Occipital lobe (tissue), 2 donors: ENCODE measurements around the gene TOR4A. TPM values are rescaled to one million over a fixed set of nuclear protein-coding genes. Genes with fewer than 3 reads are reported as not detected.
A peak's percentile ranks its signal among the peaks of the same experiment; 100 is the strongest.
"Not testable (repeated sequence)": the region's sequence is repeated elsewhere in the genome, so short reads cannot be mapped to it uniquely, and the experiment has no call there.

Source experiments
- DNase-seq: peaks from one replicate; lab custom pipeline; 2025; lab: John Stamatoyannopoulos, UW
- total RNA-seq: library from RNA; depleted of rRNA; stranded (reverse); fragments of >200 nt; gene quantifications from one replicate; pipeline ENCODE4 v1.2.3, GENCODE V29; 2014

The TOR4A gene
- total RNA-seq, 1 donor from 2014 or later = 0.31 TPM

- no peak for DNase-seq
These were observed 25.8 kb upstream of the TOR4A start for GRCh38 chr9:137251490-137252268.

GRCh38 chr9:137252555-137253506 is 24.7 kb upstream of the TOR4A start:
- DNase-seq = no peak

GRCh38 chr9:137253717-137254623 is 23.6 kb upstream of the TOR4A start:
- no peak for DNase-seq

DNA sequence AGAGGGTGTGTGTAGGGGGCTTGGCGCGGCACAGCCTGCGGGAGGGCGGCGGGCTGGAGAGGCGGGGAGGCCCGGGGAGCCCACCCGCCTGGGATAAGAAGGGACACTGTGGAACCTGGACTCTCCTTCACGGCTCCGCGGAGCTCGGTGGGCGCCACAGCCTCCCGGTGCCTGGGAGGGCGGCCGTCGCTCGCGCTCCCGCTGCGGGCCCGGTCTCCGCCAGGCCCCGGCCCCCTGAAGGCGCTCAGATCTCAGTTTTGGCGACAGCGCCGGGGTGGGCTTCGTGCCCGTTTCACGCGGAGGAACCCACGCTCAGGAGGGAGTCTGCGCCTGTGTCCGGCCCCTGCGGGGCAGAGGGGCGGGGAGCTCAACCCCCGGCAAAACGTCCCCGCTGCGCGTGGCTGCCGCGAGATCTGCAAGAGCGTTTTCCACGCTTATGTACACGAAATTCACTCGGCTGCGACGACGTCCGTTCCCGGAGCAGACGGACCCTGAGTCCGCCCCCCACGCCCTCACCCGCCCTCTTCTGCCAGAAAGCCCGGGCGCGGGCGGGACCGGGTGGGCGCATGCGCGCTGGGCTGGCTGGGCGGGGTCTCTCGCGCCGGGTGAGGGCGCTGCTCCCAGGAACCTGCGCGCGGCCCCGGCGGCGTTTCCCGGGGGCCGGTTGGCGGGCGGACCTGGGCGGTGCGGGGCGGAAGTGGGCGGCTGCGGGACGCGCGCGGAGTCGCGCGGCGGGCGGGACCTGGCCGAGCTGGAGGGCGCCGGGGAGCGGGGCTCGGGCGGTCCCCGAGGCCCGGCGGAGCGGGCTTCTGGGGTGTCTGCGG is 22.7 kb upstream of the TOR4A start, which contains the start of gene NELFB:
Gene NELFB (plus strand): TSS at position 704 of the 824 bp plus-strand sequence.
- DNase-seq = peak; percentile 90

DNA sequence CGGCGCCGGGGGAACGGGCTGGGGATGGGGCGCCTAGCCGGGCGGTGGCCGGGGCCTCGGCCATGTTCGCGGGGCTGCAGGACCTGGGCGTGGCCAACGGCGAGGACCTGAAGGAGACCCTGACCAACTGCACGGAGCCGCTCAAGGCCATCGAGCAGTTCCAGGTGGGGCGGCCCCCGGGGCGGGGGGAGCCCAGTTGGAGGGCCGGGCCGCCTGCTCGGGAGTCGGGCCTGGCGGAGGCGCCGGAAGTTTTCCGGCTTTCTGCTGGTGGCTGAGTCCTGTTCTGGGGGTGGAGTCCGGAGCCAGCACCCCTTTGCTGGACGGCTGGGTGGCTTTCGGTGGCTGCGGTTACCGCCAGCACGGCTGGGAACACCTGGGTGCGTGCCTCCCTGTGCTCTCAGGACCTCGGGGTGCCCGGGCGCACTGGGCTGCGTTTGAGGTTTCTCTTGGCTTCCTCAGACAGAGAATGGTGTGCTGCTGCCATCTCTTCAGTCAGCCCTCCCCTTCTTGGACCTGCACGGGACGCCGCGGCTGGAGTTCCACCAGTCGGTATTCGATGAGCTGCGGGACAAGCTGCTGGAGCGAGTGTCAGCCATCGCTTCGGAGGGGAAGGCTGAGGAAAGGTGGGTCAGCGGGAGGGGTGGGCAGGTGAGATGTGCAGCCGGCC is 21.9 kb upstream of the TOR4A start:
- DNase-seq = no peak

DNA sequence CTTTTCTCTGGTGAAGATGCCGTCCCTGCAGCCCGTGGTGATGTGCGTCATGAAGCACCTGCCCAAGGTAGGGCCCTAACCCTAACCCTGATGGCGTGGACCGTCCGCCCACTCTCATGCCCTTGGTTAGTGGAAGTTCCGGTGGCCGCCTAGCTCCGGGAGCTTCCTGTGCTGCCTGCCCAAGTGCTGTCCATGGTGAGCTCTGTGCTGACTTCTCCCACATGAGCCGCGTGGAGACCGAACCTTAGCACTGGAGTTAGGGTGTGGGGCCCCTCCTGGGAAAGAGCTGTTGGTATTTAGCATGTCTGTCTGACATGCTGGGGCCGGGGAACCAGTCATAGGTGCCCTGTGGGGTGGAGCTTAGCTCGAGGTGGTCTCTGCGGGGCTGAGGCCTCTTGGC is 21.2 kb upstream of the TOR4A start:
- no peak for DNase-seq

- DNase-seq = no peak
These were observed 20.7 kb upstream of the TOR4A start for GRCh38 chr9:137256856-137257255.

DNA sequence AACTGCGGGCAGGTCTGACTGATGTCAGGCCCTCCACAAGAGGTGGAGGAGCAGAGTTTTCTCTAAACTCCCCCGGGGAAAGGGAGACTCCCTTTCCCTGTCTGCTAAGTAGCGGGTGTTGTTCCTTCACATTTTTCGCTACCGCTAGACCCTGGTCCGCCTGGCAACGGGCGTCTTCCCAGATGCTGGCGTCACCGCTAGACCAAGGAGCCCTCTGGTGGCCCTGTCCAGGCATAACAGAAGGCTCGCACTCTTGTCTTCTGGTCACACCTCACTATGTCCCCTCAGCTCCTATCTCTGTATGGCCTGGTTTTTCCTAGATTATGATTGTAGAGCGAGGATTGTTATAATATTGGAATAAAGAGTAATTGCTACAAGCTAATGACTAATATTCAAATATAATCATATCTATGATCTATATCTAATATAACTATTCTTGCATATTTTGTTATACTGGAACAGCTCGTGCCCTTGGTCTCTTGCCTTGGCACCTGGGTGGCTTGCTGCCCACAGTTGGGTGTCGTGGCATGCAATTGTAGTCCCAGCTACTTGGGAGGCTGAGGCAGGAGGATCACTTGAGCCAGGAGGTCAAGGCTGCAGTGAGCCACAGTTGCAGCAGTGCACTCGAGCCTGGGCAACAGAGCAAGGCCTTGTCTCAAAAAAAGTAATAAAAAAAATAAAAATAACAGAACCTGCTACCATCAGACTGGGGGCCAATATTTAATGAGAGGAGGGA is 15.2 kb upstream of the TOR4A start:
- DNase-seq = not testable (repeated sequence)

DNA sequence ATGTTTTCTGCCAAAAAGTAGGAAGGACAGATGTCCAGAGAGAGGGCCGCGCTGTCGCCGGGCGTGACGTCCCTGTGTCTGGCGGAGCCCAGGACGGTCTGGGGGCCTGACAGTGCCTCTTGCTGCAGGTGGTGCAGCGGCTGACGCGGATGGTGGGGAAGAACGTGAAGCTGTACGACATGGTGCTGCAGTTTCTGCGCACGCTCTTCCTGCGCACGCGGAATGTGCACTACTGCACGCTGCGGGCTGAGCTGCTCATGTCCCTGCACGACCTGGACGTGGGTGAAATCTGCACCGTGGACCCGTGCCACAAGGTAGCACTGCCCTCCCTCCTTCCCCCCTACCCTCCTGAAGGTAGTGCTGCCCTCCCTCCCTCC is 14.6 kb upstream of the TOR4A start:
- no peak for DNase-seq

DNA sequence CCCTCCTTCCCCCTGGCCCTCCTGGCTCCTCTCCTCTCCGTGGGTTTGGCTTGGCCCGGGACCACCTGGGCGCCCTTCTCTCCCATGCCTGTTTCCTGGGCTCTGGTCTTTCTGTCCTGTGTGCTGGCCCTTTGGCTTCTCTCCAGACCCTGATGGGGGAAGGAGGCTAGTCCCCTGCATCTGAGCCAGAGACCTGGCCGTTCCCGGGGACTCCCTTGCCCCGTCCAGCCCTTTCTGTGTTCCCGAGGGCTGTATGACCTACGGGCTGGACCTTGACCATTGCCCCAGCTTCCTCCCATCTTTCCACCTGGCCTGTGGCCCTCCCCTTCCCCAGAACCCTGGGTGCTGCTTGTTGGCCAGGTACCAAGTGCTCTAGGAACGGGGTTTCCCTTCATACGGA is 14.0 kb upstream of the TOR4A start:
- no peak for DNase-seq

- DNase-seq = no peak
These were observed 13.5 kb upstream of the TOR4A start for GRCh38 chr9:137264067-137264466.

GRCh38 chr9:137265496-137266161 is 11.9 kb upstream of the TOR4A start:
- no peak for DNase-seq

DNA sequence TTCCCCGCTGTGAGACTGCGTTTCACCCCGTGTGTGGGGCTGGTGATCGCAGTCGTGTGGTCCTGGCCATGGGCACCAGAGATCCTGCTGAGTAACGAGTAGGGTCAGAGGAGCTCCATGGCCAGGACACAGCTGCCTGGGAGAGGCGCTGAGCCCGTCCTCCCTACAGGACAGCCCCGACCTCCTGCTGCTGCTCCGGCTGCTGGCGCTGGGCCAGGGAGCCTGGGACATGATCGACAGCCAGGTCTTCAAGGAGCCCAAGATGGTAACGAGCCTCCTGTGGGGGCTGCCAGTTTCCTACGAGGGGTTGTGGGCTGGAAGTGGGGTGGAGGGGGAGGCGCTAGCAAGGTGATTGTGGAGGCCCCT is 11.4 kb upstream of the TOR4A start:
- DNase-seq = no peak

GRCh38 chr9:137266585-137267453 is 10.7 kb upstream of the TOR4A start:
- no peak for DNase-seq

DNA sequence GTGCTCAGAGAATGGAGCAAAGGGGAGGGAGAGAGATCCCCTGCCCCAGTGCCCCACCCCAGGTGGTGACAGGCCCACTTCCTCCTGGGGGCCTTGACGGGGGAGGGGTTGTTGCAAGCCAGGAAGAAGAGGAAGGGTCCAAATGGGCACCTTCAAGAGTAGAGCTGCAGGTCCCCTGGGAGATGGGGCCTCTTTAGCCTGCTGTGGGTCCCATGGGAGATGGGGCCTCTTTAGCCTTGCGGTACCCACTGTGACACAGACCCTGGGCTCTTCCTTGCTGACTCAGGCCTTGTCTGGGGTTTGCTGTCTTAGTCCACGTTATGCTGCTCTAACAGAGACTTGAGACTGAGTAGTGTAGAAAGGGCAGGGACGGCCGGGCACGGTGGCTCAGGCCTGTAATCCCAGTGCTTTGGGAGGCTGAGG is 9.6 kb upstream of the TOR4A start:
- DNase-seq = no peak

DNA sequence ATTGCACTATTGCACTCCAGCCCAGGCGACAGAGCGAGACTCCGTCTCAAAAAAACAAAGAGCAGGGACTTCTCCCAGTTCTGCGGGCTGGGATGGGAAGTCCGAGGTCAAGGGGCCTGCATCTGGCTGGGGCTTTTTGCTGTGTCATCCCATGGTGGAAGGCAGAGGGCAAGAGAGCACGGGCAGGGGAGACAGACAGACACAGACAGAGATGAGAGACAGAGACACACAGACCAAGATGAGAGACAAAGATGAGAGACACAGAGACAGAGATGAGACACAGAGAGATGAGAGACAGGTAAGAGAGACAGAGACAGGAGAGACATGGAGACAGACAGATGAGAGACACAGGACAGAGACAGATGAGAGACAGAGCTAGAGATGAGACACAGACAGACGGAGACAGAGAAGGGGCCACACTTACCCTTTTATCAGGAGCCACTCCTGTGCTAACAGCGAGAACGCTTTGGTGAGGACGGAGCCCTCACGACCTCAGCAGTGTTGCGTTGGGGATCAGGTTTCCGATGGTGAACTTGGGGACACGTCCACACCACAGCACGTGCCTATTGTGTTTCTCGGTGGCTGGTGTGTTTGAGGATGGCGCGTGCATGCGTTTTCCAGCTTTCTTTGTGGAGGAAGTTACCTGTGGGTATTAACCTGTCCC is 8.9 kb upstream of the TOR4A start:
- DNase-seq = no peak

DNA sequence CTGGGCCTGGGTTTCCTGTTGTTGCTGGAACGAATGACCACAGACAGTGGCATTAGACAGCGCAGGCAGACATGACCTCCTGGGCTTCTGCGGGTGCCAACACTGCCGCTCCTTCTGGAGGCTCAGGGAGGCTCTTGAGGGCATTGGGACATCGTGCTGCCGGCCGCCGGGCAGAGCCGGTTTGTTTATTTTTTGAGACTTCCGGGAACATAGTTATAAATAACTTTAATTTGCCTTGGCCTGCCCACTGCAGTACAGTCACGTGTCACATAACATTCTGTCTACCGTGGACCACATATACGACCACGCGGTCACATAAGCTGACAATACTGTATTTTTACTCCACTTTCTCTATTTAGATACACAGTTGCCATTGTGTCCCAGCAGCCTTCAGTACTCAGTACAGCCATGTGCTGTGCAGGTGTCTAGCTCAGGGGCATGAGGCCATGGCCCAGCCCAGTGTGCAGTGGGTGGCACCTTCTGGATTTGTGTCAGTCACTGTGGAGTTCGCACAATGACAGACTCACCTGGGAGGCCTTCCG is 8.2 kb upstream of the TOR4A start:
- no peak for DNase-seq
